T-helper 2 cell treated with Interferon-gamma antibody and Interleukin-4, amounts not matched to agents 100 ng/mL and 5 ng/mL, for 36 hours (primary cell): ENCODE measurements around the gene RHOU. TPM values are rescaled to one million over a fixed set of nuclear protein-coding genes. Genes with fewer than 3 reads are reported as not detected.

Source experiments
- intact Hi-C: fragments of 100-400 bp; cut with micrococcal nuclease; formaldehyde crosslinking; loops from one replicate; pipeline ENCODE4 v1.15.1; 2023
- total RNA-seq: library from RNA; stranded (reverse); gene quantifications from 2 replicates; pipeline ENCODE4 v1.2.3, GENCODE V29; 2022

RHOU gene
- total RNA-seq, result 1.5 and 1.8 TPM in 2 replicates

DNA sequence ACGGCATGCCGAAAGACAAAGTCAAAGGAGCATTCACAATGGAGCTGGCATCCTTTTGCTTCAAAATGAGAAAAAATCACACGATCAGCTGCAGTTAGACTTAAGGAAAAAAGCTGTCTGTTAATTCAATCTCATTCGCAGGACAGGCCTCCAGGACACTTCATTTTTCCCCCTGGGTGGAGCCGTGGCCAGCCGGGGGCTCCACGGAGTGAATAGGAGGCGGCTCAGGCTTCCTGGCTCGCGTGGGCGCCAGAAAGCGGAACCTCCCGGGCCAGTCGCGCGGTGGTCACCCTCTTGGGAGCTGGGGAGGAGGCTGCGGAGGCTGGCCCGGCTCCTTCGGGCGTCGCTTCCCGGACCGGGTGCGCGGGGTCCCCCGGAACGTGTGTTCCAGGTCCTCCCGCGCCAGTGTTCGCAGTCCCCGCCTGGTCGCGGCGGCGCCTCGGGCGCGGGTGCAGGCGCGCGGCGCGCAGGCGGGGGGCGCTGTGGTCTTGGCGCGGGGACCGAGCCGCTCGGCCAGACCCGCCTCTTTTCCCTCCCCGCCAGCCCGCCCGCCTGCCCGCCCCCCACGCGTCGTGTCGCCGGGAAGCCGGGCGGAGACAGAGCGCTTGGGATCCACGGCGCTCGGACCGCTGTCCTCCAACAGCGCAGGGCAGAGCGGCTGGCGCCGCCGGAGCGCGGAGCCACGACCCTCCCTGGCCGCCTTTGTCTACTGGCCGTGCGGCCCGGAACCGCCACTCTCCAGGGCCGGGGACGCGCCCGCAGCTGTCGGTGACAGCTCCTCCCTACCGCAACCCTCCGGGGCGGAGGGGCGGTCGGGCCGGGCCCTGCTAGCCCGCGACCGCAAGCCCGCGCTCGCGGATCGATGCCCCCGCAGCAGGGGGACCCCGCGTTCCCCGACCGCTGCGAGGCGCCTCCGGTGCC is at the start of gene RHOU:
TSS of gene RHOU (plus strand) at position 599 of the 921 bp plus-strand sequence. CDS start at position 863, 264 bp downstream.
- intact Hi-C loops, result loop anchor here (1.0 to 10.0 kb wide), 3 partner anchors 71 to 520 kb away; no protein-coding TSS in a partner anchor

DNA sequence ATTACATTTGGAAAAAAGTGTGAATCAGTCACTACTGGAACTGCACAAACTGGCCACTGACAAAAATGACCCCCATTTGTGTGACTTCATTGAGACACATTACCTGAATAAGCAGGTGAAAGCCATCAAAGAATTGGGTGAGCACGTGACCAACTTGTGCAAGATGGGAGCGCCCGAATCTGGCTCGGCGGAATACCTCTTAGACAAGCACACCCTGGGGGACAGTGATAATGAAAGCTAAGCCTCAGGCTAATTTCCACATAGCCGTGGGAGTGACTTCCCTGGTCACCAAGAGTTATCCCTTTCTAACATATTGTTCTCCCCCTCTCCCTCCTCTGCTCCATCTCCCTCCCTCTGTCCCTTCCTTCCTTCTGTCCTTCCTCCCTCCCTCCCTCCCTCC is 47.7 kb upstream of the RHOU start:
- intact Hi-C loops, result no loop called here

- intact Hi-C loops, result no loop called here
Measured at GRCh38 chr1:228689255-228689654, 46.0 kb upstream of the RHOU start.

DNA sequence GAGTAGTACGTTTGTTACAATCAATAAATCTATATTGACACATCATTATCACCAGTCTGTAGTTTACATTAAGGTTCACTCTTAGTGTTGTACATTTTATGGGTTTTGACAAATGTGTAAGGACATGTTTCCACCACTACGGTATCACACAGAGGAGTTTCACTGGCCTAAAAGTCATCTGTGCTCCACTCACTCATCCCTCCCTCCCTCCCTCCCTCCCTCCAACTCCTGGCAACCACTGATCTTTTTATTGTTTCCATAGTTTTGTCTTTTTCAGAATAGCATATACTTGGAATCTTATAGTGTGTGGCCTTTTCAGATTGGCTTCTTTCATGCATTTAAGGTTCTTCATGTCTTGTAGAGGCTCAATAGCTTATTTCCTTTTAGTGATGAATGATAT is 44.1 kb upstream of the RHOU start:
- intact Hi-C loops, result loop anchor here (10.0 kb wide), 1 partner anchor 534 kb away; no protein-coding TSS in a partner anchor

DNA sequence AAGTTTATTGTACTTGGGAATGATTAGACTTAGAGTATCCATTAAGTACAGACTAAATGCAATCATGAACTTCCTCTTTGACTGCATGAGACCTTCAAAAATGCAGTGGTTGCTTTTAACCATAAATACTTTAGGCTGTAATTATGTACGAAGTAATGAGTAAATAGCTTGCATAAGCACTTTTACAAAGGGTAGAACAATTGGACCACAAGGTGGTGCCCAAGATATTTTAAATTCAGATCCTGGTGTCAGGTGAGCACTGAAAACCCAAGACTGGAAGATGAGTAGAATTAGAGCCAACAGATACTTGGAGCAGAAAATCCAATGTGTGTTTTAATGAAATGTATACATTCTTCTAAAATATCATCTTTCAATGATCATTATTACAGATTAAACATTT is 43.4 kb upstream of the RHOU start:
- intact Hi-C loops, result loop anchor here (10.0 kb wide), 1 partner anchor 533 kb away; no protein-coding TSS in a partner anchor

DNA sequence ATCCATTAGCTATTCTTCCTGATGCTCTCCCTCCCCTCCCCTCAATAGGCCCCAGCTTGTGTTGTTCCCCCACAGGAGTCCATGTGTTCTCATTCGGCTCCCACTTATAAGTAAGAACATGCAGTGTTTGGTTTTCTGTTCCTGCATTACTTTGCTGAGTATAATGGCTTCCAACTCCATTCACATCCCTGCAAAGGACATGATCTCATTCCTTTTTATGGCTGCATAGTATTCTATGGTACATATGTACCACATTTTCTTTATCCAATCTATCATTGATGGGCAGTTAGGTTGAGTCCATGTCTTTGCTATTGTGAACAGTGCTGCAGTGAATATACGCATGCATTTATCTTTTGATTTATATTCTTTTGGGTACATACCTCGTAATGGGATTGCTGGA is 40.8 kb upstream of the RHOU start:
- intact Hi-C loops, result loop anchor here (10.0 kb wide), 1 partner anchor 530 kb away; no protein-coding TSS in a partner anchor

DNA sequence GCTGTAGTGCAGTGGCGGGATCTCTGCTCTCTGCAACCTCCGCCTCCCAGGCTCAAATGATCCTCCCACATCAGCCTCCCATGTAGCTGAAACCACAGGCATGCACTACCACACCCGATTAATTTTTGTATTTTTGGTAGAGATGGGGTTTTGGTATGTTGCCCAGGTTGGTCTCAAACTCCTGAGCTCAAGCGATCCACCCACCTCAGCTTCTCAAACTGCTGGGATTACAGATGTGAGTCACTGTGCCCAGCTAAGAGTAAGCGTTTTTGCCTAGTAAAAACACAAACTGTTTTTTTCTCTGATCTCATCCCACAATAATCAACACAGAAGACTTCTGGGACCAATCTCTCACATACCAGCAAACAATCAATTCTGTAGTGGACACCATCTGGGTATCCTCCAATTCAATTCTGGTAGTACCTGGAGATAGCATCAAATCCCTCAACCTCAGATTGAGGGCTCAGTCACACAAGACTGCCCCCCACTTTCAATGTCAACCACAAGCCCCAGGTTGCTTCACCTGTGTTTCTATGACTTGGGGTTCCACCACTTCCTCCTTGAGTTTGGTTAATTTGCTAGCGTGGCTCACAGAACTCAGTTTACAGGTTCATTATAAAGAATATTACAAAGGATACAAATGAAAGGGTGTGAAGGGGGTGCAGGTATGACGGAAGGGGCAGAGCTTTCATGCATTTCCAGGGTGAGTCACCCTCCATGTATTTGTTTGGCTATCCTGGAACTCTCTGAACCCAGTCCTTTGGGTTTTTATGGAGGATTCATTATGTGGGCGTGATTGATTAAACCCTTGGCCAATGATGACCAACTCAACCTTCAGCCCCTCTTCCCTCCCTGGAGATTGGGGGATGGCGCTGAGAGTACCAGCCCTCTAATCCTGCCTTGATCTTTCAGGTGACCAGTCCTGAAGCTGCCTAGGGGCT is 40.0 kb upstream of the RHOU start:
- intact Hi-C loops, result loop anchor here (10.0 kb wide), 1 partner anchor 530 kb away; no protein-coding TSS in a partner anchor

- intact Hi-C loops, result loop anchor here (10.0 kb wide), 1 partner anchor 527 kb away; no protein-coding TSS in a partner anchor
Measured at GRCh38 chr1:228697207-228698016, 37.9 kb upstream of the RHOU start.

DNA sequence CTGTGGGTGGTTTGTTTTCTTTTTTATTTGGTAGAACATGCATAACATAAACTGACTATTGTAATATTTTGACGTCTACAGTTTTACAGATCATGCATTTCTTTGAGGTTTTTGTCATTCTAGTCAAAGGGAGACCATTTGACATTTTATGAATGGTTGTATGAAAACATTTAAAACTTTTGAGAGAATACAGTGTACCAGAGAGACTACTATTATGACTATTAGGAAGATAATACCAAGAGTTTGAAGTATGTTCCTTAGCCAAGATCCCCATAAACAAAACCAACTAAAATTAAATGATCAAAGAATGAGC is 37.3 kb upstream of the RHOU start:
- intact Hi-C loops, result loop anchor here (10.0 kb wide), 1 partner anchor 527 kb away; no protein-coding TSS in a partner anchor

- intact Hi-C loops, result no loop called here
Measured at GRCh38 chr1:228702433-228702832, 32.8 kb upstream of the RHOU start.

- intact Hi-C loops, result no loop called here
Measured at GRCh38 chr1:228706305-228706704, 29.0 kb upstream of the RHOU start.

DNA sequence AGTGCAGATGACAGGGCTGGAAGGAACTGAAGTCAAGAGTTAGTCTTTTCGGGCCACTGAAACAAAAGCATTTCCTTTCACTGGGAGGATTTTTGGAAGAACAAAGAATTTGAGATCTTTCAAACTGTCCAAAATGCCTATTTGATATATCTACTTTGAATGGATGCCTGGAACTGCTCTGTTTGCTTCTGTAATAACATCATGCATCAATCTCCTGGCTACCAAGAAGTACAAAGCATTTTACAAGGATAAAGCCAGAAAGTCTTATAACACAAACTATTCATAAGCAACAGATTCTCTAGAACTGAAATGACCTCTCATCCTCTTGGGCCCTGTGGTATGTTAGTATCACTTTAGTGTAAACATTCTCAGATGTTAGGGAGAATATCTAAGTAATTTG is 18.2 kb upstream of the RHOU start:
- intact Hi-C loops, result no loop called here

DNA sequence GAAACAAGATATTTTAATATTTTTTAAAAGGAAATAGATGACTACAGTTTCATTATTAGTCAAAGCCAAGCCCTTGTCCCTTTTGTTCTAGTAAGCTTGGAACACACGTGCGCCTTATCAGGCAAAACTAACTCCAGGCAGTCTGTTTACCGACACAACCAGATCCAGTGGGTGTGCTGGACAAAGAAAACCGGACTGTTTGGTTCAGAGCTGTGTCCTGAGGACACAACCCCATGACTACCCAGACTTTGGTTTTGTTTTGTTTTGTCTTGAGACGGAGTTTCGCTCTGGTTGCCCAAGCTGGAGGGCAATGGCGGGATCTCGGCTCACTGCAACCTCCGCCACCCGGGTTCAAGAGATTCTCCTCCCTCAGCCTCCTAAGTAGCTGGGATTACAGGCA is 13.9 kb upstream of the RHOU start:
- intact Hi-C loops, result no loop called here

- intact Hi-C loops, result no loop called here
Measured at GRCh38 chr1:228723287-228723686, 12.0 kb upstream of the RHOU start.

DNA sequence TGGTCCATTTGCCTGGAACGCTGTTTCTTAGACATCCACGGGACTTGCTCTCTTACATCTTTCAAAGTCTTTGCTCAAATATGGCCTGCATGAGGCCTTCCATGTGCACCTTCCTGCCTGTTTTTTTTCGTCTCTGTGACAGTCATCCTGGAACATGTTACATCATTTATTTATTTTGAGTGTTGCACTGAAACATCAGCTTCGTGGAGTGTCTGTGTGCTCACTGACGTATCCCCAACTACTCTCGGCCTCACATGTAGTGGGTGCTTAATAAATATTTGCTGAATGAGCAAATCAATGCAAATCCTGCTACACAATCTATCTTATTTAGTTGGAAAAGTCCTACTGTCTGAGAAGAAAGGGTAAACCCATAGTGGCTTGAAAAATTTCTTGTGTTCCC is 11.4 kb upstream of the RHOU start:
- intact Hi-C loops, result no loop called here

DNA sequence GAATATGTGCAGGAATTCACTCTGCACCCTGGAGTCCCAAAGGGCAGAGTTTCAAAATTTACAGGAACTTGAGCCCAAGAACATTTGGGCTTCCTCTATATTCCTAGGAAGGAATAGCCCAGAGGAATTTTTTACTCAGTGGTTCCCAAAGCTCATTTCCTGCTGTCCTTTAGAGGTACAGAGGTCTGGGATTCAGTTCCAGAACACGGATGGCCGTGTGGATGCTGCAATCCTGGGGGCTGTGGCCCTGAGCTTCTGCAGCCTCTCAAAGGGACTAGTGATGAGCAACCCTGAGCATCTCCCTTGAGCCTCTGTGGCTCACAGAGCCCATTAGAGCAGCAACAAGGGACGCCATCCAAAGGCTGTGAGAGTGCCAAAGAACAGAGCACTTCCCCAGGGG is 10.1 kb upstream of the RHOU start:
- intact Hi-C loops, result no loop called here

GRCh38 chr1:228727681-228728171 is 7.6 kb upstream of the RHOU start:
- intact Hi-C loops, result no loop called here

DNA sequence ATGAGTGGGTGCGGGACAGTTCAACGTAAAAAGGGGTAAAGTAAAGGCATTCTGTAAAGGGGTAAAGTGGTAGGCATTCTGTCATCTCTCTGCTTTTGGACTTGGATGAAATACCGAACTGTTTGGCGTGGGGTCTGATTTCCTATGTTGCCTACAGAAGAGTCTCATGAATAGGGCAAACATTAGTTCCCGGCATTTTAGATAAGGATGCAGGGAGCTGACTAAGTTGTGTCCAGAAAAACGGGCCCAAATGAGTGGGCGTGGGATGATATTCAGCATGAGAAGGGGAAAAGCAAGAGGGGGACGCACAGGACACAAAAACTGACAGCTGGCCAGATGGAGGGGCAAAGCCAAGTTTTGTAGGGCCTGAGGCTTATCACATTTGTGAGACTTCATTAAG is 2.9 kb upstream of the RHOU start:
- intact Hi-C loops, result loop anchor here (10.0 kb wide), 1 partner anchor 522 kb away; no protein-coding TSS in a partner anchor

- intact Hi-C loops, result loop anchor here (10.0 kb wide), 1 partner anchor 521 kb away; no protein-coding TSS in a partner anchor
Measured at GRCh38 chr1:228733576-228733975, 1.7 kb upstream of the RHOU start.

DNA sequence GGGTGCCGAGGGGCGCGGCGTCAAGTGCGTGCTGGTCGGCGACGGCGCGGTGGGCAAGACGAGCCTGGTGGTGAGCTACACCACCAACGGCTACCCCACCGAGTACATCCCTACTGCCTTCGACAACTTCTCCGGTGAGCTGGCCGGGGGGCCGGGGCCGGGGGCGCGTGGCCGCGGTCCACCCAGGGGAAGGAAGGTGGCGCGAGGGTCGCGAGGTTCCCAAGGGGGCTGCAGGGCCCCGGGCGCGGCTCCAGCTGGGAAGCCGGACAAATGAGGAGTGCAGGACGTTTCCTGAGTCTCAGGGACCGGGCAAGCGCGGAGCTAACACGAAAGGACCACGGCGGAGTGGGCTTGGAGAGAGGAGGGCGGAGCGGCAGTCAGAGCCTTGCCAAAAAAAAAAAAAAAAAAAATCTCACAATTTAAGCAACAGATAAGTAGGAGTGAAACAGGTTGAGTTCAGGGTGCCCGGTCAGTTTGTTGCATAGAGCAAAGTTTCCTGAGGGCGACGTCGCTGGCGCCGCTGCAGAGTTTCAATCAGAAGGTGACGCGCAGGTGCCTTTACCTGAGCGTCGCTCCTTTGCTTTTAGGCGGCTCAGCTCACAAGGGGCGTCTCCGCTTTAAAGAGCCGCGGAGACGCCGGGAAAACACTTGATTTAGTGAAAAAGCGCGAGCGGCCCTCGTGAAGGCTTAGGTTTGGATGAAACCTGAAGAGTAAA is 750 bp downstream of the RHOU start:
- intact Hi-C loops, result loop anchor here (1.0 to 10.0 kb wide), 4 partner anchors 59 to 519 kb away; no protein-coding TSS in a partner anchor
